GM12878 (cell line): ENCODE measurements around the gene RANGRF. TPM values are rescaled to one million over a fixed set of nuclear protein-coding genes. Genes with fewer than 3 reads are reported as not detected.

Experiments
- ATAC-seq: fragments of 200-7000 bp; cut with Tn5 transposase; 3 replicates; pipeline ENCODE4 v1.9.1; 2020; ENCODE audit warnings: mild to moderate bottlenecking, moderate library complexity
- BruUV-seq: library from RNA; stranded (reverse); fragments of 400-500 nt; replicated peaks from 2 replicates; lab custom pipeline; 2021; lab: Mats Ljungman, UMichigan
- CTCF ChIA-PET: fragments of 300-600 bp; sonication (Branson Sonifier 250); formaldehyde crosslinking; extraction: SDS; loops from one replicate; lab custom pipeline; 2021; ENCODE audit warnings: inconsistent platforms; lab: Yijun Ruan, JAX
- POLR2A ChIA-PET: fragments of 350-600 bp; formaldehyde crosslinking; extraction: SDS; loops from one replicate; lab custom pipeline; 2021; ENCODE audit warnings: inconsistent platforms; lab: Charles Lee
- RAD21 ChIA-PET: fragments of 300-600 bp; sonication (Branson Sonifier 250); formaldehyde crosslinking; loops from one replicate; lab custom pipeline; 2023; ENCODE audit warnings: antibody characterized with exemption; ENCODE audit not compliant: unreplicated experiment; lab: Charles Lee
- SMC1A ChIA-PET: fragments of 300-600 bp; sonication (Branson Sonifier 250); formaldehyde crosslinking; loops from one replicate; lab custom pipeline; 2023; ENCODE audit not compliant: unreplicated experiment, uncharacterized antibody; lab: Charles Lee
- DNase-seq: peaks from one replicate; pipeline ENCODE4 v3.0.0-alpha.2; 2011; ENCODE audit warnings: low read depth, low spot score
- FAIRE-seq: peaks from 3 replicates; lab custom pipeline; 2011; peaks lifted over from hg19 to GRCh38; lab: Jason Lieb, UNC
- H2AFZ ChIP-seq: 2 replicates; pipeline ENCODE4 v1.6.0; 2011; ENCODE audit warnings: low read depth, low read length, control low read depth; ENCODE audit not compliant: control insufficient read depth
- H3K27ac ChIP-seq: 2 replicates; pipeline ENCODE4 v1.5.1; 2011; ENCODE audit warnings: control low read depth; ENCODE audit not compliant: control insufficient read depth, insufficient read depth
- H3K27me3 ChIP-seq, 2 experiments: replicated peaks in 1 of 2; 2 replicates each; pipeline versions ENCODE4 v1.6.0 to v1.6.1; 2011; ENCODE audit warnings: low read length in 1 of 2; ENCODE audit not compliant: control insufficient read depth in 2 of 2, insufficient read depth in 2 of 2
- H3K36me3 ChIP-seq, 2 experiments: 2 replicates each; pipeline ENCODE4 v1.5.1; 2011; ENCODE audit warnings: low read length in 1 of 2; ENCODE audit not compliant: control insufficient read depth in 2 of 2, insufficient read depth in 2 of 2
- H3K4me1 ChIP-seq: 2 replicates; pipeline ENCODE4 v1.6.1; 2011; ENCODE audit warnings: mild to moderate bottlenecking, low read length, moderate library complexity, mixed read lengths; ENCODE audit not compliant: control insufficient read depth, insufficient read depth
- H3K4me2 ChIP-seq: 2 replicates; pipeline ENCODE4 v1.6.0; 2011; ENCODE audit warnings: control low read depth; ENCODE audit not compliant: control insufficient read depth, insufficient read depth
- H3K4me3 ChIP-seq: fragments of 200-600 bp; sonication (generic); 2 replicates; pipeline ENCODE4 v1.5.1; 2016
- H3K79me2 ChIP-seq: 2 replicates; pipeline ENCODE4 v1.6.0; 2011; ENCODE audit warnings: low read length; ENCODE audit not compliant: control insufficient read depth, insufficient read depth
- H3K9ac ChIP-seq: 2 replicates; pipeline ENCODE4 v1.8.0; 2011; ENCODE audit warnings: low read length, control low read depth, mixed read lengths; ENCODE audit not compliant: control insufficient read depth, insufficient read depth
- H3K9me3 ChIP-seq: replicated peaks from 3 replicates; pipeline ENCODE4 v1.5.1; 2011; ENCODE audit warnings: mild to moderate bottlenecking, low read length; ENCODE audit not compliant: control insufficient read depth, insufficient read depth
- H4K20me1 ChIP-seq: 2 replicates; pipeline ENCODE4 v1.6.0; 2011; ENCODE audit not compliant: control insufficient read depth, insufficient read depth
- ZNF217 ChIP-seq: fragments of 450-650 bp; IDR thresholded peaks from 2 replicates; pipeline ENCODE4 v1.6.1; 2017; ENCODE audit warnings: antibody characterized with exemption, mild to moderate bottlenecking
- WGBS: methylation state at CpG from one replicate; pipeline ENCODE4 v1.1.6; 2016; ENCODE audit warnings: low lambda C conversion rate; ENCODE audit not compliant: insufficient replicate concordance, insufficient coverage; ENCODE audit errors: missing lambda C conversion rate; 5-methylcytosine and 5-hydroxymethylcytosine counted together
- in situ Hi-C: fragments of 300-500 bp; cut with MboI; formaldehyde crosslinking; loops from 9 replicates; pipeline ENCODE4 v1.14.3; 2018; ENCODE audit warnings: mixed read lengths
- intact Hi-C: fragments of 100-400 bp; cut with micrococcal nuclease; formaldehyde crosslinking; loops from one replicate; pipeline ENCODE4 v1.14.2; 2022; ENCODE audit not compliant: unreplicated experiment
- polyA plus RNA-seq, 11 experiments: library from polyadenylated mRNA; depleted of rRNA in 4 of 11; unstranded in 6 of 11; stranded (reverse) in 5 of 11; fragments of >200 nt; fragmentation: Nextera tagmentation in 4 of 11; fragmentation: Illumina TruSeq in 1 of 11; extraction: Ambion mirVana in 4 of 11; extraction: Trizol in 1 of 11; gene quantifications; 1 replicate in 1 of 11; 2 replicates in 10 of 11; pipeline versions ENCODE4 v1.2.1 to v1.2.3, GENCODE V29; 2011 to 2016; ENCODE audit warnings: inconsistent platforms in 2 of 11, missing spikeins in 2 of 11, low read depth in 1 of 11
- total RNA-seq, 4 experiments: library from RNA; depleted of rRNA in 3 of 4; stranded (reverse); fragments of >200 nt in 3 of 4; fragmentation: Illumina TruSeq in 1 of 4; extraction: Trizol in 1 of 4; gene quantifications; 2 replicates each; pipeline versions ENCODE4 v1.2.1 to v1.2.3, GENCODE V29; 2013 to 2021
- TF ChIP-seq, protein P1 (sequence below): fragments of 450-650 bp; IDR thresholded peaks from 2 replicates; pipeline ENCODE4 v1.6.1; 2017; ENCODE audit warnings: mild to moderate bottlenecking
- TF ChIP-seq, protein P2 (sequence below), 3 experiments: IDR thresholded peaks in 2 of 3; conservative IDR thresholded peaks in 1 of 3; 2 replicates each; pipeline ENCODE4 v1.5.1; 2011; ENCODE audit warnings: low read depth in 3 of 3, low read length in 3 of 3, mild to moderate bottlenecking in 3 of 3, control low read depth in 2 of 3, moderate library complexity in 2 of 3, inconsistent platforms in 1 of 3, mixed read lengths in 1 of 3; ENCODE audit not compliant: control insufficient read depth in 2 of 3, insufficient read depth in 1 of 3; ENCODE audit errors: extremely low read depth in 1 of 3

RANGRF gene
- total and polyA plus RNA-seq, 10 of the 15 experiments (the other 5 are each of a cell fraction or from before 2014, with no cell fraction given), result 30.1 to 181 (median 61.4) TPM

DNA sequence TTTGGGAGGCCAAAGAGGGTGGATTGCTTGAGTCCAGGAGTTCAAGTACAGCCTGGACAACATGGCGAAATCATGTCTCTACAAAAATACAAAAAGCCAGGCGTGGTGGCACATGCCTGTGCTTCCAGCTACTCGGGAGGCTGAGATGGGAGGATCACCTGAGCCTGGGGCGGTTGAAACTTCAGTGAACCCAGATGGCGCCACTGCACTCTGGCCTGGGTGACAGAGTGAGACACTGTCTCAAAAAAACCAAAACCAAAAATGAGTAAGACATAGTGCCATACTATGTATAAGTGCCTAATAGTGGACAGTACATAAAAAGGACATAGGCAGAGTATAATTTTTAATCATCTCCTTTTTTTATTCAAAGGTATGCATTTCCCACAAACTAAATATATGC lies 44.6 kb upstream of the RANGRF start:
- ATAC-seq (no peak), FAIRE-seq (no peak), DNase-seq (no peak)
- Histone ChIP-seq H3K27me3 (no peaks in the 10 kb centered on the region), H3K27ac (no peak overlapping the region), H4K20me1 (no peaks in the 10 kb centered on the region), H3K9me3 (peaks cover 2% of the 10 kb centered on the region; the same call in 1 of the 3 replicates), H3K4me2 (no peak overlapping the region), H3K4me1 (peaks cover 10% of the 10 kb centered on the region), H2AFZ (no peak overlapping the region), H3K9ac (no peak overlapping the region), H3K4me3 (no peak overlapping the region), H3K36me3 (peaks cover 2 to 12% of the 10 kb centered on the region in 2 experiments; a peak in 2 of 4 replicates), H3K79me2 (peaks cover 29% of the 10 kb centered on the region)
- ChIA-PET POLR2A (interaction anchor here (0.7 to 9.6 kb wide), 3 partner anchors 20 to 329 kb away, joined by 3 to 161 read pairs (median 3); no protein-coding TSS in a partner anchor), SMC1A (interaction anchor here (0.9 to 2.0 kb wide), 4 partner anchors 20 to 56 kb away, joined by 3 to 10 read pairs (median 3); partner anchors contain the start of gene SLC25A35), CTCF (interaction anchor here (1.2 to 6.2 kb wide), 3 partner anchors 21 to 57 kb away, joined by 3 to 56 read pairs (median 16); partner anchors contain the start of gene SLC25A35), RAD21 (interaction anchor here (1.0 to 2.1 kb wide), 4 partner anchors 17 to 57 kb away, joined by 3 to 8 read pairs (median 3); partner anchors contain the start of gene SLC25A35)
- no TSS peak for BruUV-seq
- in situ Hi-C loops (no loop called here), intact Hi-C loops (no loop called here)
- WGBS, result 97% methylated on average over 5 of the region's 5 CpGs
- TF ChIP-seq, protein P1, sequence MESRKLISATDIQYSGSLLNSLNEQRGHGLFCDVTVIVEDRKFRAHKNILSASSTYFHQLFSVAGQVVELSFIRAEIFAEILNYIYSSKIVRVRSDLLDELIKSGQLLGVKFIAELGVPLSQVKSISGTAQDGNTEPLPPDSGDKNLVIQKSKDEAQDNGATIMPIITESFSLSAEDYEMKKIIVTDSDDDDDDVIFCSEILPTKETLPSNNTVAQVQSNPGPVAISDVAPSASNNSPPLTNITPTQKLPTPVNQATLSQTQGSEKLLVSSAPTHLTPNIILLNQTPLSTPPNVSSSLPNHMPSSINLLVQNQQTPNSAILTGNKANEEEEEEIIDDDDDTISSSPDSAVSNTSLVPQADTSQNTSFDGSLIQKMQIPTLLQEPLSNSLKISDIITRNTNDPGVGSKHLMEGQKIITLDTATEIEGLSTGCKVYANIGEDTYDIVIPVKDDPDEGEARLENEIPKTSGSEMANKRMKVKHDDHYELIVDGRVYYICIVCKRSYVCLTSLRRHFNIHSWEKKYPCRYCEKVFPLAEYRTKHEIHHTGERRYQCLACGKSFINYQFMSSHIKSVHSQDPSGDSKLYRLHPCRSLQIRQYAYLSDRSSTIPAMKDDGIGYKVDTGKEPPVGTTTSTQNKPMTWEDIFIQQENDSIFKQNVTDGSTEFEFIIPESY, result peak; percentile 92
- no peak for TF ChIP-seq ZNF217
- TF ChIP-seq, protein P2, sequence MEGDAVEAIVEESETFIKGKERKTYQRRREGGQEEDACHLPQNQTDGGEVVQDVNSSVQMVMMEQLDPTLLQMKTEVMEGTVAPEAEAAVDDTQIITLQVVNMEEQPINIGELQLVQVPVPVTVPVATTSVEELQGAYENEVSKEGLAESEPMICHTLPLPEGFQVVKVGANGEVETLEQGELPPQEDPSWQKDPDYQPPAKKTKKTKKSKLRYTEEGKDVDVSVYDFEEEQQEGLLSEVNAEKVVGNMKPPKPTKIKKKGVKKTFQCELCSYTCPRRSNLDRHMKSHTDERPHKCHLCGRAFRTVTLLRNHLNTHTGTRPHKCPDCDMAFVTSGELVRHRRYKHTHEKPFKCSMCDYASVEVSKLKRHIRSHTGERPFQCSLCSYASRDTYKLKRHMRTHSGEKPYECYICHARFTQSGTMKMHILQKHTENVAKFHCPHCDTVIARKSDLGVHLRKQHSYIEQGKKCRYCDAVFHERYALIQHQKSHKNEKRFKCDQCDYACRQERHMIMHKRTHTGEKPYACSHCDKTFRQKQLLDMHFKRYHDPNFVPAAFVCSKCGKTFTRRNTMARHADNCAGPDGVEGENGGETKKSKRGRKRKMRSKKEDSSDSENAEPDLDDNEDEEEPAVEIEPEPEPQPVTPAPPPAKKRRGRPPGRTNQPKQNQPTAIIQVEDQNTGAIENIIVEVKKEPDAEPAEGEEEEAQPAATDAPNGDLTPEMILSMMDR (IDR thresholded peaks at IDR 0.05 in 2 of 3, conservative IDR thresholded peaks at IDR 0.05 in 1 of 3; ENCODE audit: control insufficient read depth in 2 of 3, extremely low read depth in 1 of 3, insufficient read depth in 1 of 3, low read depth in 3 of 3, low read length in 3 of 3), result 0 out of 6 replicates have a peak, but pooled peaks of 1 of the 3 experiments have one; percentile 11
